ENCODE data around the gene TRAK1. TPM values are rescaled to one million over a fixed set of nuclear protein-coding genes. Genes with fewer than 3 reads are reported as not detected.

TRAK1 gene
- total RNA-seq, 1 donor from 2014 or later: 21.2 TPM

DNA sequence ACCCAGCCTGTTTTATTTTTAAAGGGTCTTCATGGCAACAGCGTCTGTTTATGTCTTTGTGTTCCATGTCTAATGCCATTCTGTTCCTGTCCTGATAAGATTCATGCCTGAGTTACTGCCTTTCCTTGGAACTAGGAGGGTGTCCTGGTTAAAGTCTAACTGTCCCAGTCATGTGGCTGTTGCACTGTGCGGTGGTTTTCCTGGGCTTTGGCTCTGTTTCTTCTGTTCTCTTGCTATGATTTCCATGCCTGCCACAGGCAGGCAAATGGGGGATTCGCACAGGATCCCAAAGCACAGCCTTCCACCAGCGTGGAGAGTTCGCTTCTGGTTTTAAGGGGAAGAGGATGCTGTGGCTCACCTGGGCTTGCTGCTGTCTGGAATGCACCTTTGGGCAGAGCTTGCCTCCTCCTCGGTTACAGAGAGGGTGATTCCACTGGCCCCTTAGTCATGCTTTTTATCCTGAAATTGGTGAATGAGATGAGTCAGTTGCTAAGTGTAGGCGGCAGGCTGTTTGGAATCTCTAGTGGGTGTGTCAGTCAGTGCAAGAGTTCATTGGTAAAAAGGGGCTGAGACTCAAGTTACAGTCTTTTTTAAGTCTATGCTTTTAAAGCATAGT is 88.1 kb downstream of the TRAK1 start:
- peak; percentile 94 for ATAC-seq

- peak; percentile 64 for ATAC-seq
These were observed 89.7 kb downstream of the TRAK1 start for GRCh38 chr3:42180901-42181300.

DNA sequence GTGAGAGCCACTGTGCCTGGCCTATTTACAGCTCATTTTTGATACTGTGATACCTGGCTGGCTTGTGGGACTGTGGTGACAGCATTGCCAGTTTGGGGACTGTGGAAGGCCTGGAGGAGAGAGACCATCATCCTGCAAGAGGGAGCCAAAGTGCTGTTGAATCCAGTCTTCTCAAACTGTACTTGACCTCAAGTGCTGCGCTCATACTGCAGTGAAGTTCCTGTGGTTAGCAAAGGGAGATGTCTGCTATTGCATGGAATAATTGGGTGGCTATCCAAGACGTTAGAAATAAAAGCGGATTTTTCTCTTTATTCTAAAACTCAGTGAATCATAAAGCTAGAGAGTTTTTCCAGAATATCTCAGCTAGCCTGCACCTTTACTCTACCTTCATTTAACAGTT is 91.4 kb downstream of the TRAK1 start:
- ATAC-seq: no peak

DNA sequence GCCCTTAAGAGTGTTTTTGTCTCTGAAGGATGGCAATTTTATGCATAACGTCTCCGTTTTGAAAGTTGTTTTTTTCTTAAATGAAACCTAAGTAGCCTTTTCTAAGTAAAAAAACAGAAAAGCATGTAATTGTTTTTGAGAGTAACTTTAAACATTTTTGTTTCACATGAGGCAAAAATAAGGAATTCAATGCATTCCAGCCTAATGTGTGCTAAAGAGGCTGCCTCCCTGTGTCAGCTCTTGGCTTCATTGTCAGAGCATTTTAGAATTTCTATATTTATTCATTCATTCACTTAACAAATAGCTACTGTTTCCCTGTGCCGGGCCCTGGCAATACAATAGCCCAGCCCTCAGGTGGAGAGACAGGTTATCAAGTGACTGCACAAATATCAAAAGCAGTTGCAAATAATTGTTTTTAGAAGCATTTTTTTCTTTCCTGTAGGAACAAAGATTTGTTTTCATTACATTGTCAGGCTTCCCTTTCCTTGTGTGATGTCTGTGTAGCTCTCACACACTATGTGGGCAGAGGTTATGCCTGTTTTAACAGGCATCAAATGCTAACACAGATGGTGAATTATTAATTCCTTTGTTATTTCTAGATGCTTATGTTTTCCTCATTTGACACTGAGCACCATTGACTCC is 93.0 kb downstream of the TRAK1 start:
- no peak for ATAC-seq

DNA sequence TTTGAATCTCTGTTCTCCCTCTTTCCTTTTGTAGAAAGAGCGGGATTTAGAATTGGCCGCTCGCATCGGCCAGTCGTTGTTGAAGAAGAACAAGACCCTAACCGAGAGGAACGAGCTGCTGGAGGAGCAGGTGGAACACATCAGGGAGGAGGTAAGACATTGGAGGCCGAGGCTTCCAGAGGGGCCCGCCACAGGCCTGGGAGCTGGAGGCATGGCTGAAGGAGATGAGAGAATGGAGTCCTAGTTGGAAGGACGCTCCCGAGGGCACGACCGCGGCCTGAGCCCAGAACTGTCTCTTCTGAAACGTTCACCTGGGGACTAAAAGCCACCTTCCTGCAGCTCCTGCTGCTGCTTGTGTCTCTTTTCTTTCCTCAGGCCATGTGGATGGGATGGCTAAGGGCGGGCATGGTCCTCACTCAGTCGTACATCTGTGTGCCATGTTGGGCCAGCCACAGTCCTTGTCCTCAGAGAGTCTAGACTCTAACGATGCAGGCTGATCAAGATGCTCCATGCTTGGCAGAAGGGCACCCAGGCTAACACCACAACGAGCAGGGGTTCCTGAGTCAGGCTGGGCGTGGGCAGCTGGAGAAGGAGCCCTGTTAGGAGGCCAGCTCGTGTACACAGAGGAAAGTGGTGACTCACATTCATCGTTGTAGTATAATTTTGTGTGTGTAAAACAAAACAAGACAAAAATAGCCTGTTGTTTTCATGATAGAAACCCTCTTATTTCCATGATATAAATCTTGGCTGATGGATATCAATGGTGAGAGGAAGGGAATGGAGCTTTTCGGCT is 93.7 kb downstream of the TRAK1 start:
- ATAC-seq: peak; percentile 36

- no peak for ATAC-seq
These were observed 96.8 kb downstream of the TRAK1 start for GRCh38 chr3:42187936-42188335.

GRCh38 chr3:42188376-42188775 is 97.2 kb downstream of the TRAK1 start:
- no peak for ATAC-seq

- no peak for ATAC-seq
These were observed 97.9 kb downstream of the TRAK1 start for GRCh38 chr3:42189001-42189460.

DNA sequence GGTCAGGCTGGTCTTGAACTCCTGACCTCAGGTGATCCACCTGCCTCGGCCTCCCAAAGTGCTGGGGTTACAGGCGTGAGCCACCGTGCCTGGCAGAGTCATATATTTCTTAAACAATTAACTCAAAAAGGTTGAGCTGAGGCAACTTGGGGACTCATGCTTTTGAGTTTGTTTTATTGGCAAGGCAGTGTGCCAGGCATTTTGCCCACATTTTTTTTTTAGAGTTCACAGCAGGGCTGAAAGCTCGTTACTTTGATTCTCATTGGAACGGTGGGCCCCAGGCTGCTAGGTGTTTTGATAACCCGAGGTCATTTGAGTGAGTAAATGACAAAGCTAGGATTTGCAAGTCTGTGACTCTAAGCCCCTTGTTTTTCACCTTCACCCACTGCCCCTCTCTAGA is 98.6 kb downstream of the TRAK1 start:
- ATAC-seq: no peak

- ATAC-seq: peak; percentile 72
These were observed 99.7 kb downstream of the TRAK1 start for GRCh38 chr3:42190701-42191442.

- ATAC-seq: peak; percentile 15
These were observed 100.2 kb downstream of the TRAK1 start for GRCh38 chr3:42191443-42191747.

DNA sequence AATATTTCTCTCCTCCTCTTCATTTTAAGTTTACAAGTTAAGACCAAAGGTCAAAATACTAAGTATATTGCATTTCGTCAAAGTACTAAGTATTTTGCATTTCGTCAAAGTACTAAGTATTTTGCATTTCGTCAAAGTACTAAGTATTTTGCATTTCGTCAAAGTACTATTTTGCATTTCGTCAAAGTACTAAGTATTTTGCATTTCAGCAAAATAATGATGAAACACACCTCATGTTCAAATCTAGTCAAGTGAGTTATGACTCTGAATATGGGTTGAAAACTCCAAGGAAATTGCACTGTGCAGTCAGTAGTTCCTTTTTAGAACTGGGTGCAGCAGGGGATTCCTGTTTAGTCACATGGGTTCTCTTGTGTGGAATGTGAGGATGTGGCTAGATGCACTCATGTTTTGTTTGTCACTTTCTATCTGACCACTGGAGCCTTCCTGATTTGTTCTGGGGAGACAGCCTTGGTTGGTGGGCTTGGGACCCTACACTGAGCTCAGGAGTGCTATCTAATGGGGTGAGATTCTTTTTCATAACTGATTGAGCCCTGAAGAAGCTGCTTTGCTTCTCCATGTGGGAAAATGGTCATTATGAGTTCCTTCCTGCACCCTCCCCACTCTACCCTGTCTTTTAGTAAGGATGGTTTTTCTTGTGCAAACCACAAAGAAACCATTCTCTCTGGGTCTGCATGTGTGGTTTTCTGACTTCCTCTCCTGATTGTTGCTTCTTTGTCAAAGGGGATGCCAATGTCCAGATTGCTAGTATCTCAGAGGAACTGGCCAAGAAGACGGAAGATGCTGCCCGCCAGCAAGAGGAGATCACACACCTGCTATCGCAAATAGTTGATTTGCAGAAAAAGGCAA is 101.4 kb downstream of the TRAK1 start:
- ATAC-seq: no peak

GRCh38 chr3:42194943-42195510 is 103.9 kb downstream of the TRAK1 start:
- no peak for ATAC-seq

DNA sequence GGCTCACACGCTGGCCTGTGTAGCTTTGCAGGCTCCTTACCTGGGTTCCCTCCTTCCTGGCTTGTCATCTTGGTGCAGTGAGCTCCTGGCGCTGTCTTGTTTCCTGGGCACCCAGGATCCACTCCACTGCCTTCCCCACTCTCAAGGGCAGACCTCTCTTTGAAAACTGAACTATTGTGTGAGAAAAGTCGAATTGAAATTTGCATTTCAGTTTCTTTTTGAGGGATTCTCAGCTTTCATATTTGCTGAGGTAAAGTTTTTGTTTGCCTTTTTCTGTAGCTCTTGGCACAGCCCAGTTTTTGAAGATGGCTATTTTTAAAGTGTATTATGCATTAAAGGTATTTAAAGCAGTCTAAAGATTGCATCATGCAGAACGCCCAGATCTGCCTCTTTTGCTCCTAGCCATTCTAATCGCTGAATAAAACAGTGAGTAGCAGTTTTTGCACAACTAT is 104.7 kb downstream of the TRAK1 start:
- ATAC-seq: no peak

DNA sequence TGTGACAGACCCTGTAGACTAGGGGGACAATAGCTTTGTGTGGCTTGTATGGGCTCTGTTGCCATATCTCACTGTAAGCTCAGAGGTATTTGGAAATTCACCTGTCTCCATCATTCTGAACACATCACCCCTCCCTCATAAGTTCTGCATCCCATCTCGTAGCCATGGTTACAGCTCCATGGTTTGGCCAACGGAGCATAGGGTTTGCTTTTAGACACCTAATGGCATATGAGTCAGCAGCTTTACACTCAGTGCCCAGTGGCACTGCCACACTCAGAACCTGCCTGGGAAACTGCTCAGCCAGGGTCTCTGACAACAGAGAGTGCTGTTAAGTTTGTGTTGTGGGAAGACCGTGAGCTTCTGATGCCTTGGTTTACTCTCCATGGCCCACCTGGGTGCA is 107.6 kb downstream of the TRAK1 start:
- ATAC-seq: no peak

DNA sequence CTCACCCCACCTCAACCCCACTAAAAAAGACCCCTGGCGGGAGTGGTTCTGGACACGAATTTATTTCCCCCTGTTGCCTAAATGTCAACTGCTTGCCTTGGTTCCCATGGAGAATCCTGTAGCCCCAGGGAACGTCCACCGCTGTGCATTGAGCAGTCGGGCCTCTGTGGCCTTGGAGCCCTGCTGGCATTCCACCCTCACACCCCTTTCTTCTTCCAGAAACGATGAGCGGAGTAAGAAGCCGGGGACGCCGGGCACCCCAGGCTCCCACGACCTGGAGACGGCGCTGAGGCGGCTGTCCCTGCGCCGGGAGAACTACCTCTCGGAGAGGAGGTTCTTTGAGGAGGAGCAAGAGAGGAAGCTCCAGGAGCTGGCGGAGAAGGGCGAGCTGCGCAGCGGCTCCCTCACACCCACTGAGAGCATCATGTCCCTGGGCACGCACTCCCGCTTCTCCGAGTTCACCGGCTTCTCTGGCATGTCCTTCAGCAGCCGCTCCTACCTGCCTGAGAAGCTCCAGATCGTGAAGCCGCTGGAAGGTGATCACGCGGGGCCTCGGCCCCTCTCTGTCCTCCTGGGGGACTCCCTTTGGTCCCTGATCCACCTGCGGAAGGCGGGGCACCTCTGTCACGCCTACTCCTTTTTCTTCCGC is 111.2 kb downstream of the TRAK1 start:
- ATAC-seq: no peak

DNA sequence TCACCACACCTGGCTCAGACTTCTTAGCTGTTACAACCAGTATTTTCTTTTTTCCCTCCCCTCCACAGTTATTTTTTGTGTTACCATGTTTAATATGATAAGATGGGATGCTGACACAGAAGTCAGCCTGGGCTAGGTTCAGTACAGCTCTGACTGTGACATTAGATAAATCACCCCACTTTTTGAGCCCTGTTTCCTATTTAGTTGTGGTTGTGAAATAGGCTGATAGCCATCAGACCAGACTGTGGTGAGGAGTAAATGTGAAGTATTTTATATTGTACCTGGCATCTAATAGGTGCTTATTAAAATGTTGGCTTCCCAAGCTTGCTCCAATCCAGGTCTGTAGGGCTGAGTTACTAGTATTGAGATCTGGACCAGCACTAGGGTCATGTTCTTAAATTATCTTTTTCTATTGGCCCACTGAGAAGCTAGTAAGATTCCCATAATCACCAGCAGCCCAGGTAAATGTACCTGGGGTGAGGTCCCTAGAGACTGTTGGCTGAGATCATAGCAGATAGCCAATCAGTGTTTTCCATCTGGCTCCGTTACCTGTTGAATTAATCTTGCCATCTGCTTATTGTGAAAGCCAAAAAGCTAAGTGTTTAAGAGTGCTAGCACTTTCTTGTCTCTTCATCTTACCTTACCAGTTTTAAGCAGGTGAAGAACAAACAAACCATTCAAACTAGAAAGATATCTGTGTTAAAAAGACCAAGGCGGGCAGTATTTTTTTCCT is 113.9 kb downstream of the TRAK1 start:
- no peak for ATAC-seq

DNA sequence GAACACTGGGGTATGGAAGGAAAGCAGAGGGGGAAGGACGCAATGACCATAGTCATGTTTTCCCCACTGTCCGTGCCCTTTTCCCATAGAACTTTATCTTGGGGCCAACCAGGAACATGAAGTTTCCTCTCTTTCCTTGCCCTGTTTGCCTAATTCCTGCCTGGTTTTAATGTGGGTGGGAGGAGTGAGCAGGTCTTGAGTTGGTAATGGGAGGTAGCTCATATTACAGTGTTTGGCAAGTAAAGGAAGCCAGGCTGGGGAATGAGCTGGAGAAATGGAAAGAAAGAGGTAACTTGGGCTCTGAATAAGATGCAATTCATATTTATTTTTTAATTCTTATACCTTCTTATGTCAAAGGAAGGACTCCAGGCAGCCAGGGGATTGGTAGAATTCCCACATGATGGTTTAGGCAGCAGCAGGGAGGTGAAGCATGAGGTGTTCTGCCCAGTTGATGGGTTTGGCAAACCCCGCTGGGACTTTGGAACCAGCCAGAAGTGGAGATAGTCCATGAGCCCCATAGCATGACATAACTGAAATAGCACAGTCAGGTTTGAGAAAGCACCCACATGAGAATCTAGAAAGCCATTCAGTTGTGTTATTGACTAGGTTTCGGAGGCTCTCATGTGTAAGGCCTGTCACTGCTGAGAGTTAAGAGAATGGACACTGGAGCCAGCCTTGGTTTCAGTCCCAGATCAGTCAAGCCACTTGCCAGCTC is 114.8 kb downstream of the TRAK1 start:
- no peak for ATAC-seq

GRCh38 chr3:42209917-42210316 is 118.8 kb downstream of the TRAK1 start:
- no peak for ATAC-seq

- ATAC-seq: no peak
These were observed 119.6 kb downstream of the TRAK1 start for GRCh38 chr3:42210726-42211125.

All from esophagus mucosa (tissue), 1 donor.